GM12878 (cell line): ENCODE results near the gene CD70. TPM values are rescaled to one million over a fixed set of nuclear protein-coding genes. Genes with fewer than 3 reads are reported as not detected.
A peak's percentile ranks its signal among the peaks of the same experiment; 100 is the strongest.

Experiments
- ATF7 ChIP-seq: fragments of 450-650 bp; IDR thresholded peaks from 2 replicates; pipeline ENCODE4 v1.6.1; 2016; ENCODE audit warnings: low read depth, mild to moderate bottlenecking
- FOS ChIP-seq: IDR thresholded peaks from 3 replicates; pipeline ENCODE4 v1.6.1; 2011; ENCODE audit warnings: borderline replicate concordance; ENCODE audit not compliant: insufficient read length; ENCODE audit errors: extremely low read depth
- MEF2B ChIP-seq: fragments of 450-650 bp; IDR thresholded peaks from 2 replicates; pipeline ENCODE4 v1.6.1; 2018; ENCODE audit warnings: mild to moderate bottlenecking, moderate library complexity; ENCODE audit not compliant: partially characterized antibody, poor library complexity, severe bottlenecking
- MTA2 ChIP-seq: fragments of 450-650 bp; IDR thresholded peaks from 2 replicates; pipeline ENCODE4 v1.6.1; 2016; ENCODE audit warnings: low read depth, mild to moderate bottlenecking, moderate library complexity
- MXI1 ChIP-seq: fragments of 150-350 bp; IDR thresholded peaks from 2 replicates; pipeline ENCODE4 v1.6.1; 2011; ENCODE audit warnings: low read depth, mild to moderate bottlenecking, inconsistent platforms, low read length, improper control_type of control experiment
- NFIC ChIP-seq: IDR thresholded peaks from 2 replicates; pipeline ENCODE4 v1.6.1; 2012; ENCODE audit warnings: low read depth, mild to moderate bottlenecking, inconsistent platforms, low read length, moderate library complexity
- PAX8 ChIP-seq: fragments of 450-650 bp; IDR thresholded peaks from 2 replicates; pipeline ENCODE4 v1.6.1; 2017; ENCODE audit warnings: mild to moderate bottlenecking, moderate library complexity
- POLR2AphosphoS5 ChIP-seq: IDR thresholded peaks from 2 replicates; pipeline ENCODE4 v1.6.1; 2011; ENCODE audit warnings: mild to moderate bottlenecking, low read length, inconsistent platforms
- RCOR1 ChIP-seq: conservative IDR thresholded peaks from 2 replicates; pipeline ENCODE4 v1.6.1; 2012; ENCODE audit warnings: low read depth, low read length, improper control_type of control experiment
- polyA plus RNA-seq, 11 experiments: library from polyadenylated mRNA; depleted of rRNA in 4 of 11; unstranded in 6 of 11; stranded (reverse) in 5 of 11; fragments of >200 nt; fragmentation: Nextera tagmentation in 4 of 11; fragmentation: Illumina TruSeq in 1 of 11; extraction: Ambion mirVana in 4 of 11; extraction: Trizol in 1 of 11; gene quantifications; 1 replicate in 1 of 11; 2 replicates in 10 of 11; pipeline versions ENCODE4 v1.2.1 to v1.2.3, GENCODE V29; 2011 to 2016; ENCODE audit warnings: inconsistent platforms in 2 of 11, missing spikeins in 2 of 11, low read depth in 1 of 11
- total RNA-seq, 4 experiments: library from RNA; depleted of rRNA in 3 of 4; stranded (reverse); fragments of >200 nt in 3 of 4; fragmentation: Illumina TruSeq in 1 of 4; extraction: Trizol in 1 of 4; gene quantifications; 2 replicates each; pipeline versions ENCODE4 v1.2.1 to v1.2.3, GENCODE V29; 2013 to 2021
- TF ChIP-seq, protein P1 (sequence below): fragments of 450-650 bp; IDR thresholded peaks from 2 replicates; pipeline ENCODE4 v1.6.1; 2018; ENCODE audit warnings: borderline replicate concordance, mild to moderate bottlenecking; ENCODE audit not compliant: partially characterized antibody
- TF ChIP-seq, protein P2 (sequence below), 3 experiments: IDR thresholded peaks in 2 of 3; conservative IDR thresholded peaks in 1 of 3; 2 replicates each; pipeline ENCODE4 v1.5.1; 2011; ENCODE audit warnings: low read depth in 3 of 3, low read length in 3 of 3, mild to moderate bottlenecking in 3 of 3, control low read depth in 2 of 3, moderate library complexity in 2 of 3, inconsistent platforms in 1 of 3, mixed read lengths in 1 of 3; ENCODE audit not compliant: control insufficient read depth in 2 of 3, insufficient read depth in 1 of 3; ENCODE audit errors: extremely low read depth in 1 of 3
- TF ChIP-seq, protein P3 (sequence below): fragments of 450-650 bp; IDR thresholded peaks from 2 replicates; pipeline ENCODE4 v1.6.1; 2017; ENCODE audit warnings: mild to moderate bottlenecking, moderate library complexity
- TF ChIP-seq, protein P4 (sequence below): fragments of 450-650 bp; IDR thresholded peaks from 2 replicates; pipeline ENCODE4 v1.6.1; 2016; ENCODE audit warnings: mild to moderate bottlenecking

The CD70 gene
- total and polyA plus RNA-seq, 10 of the 15 experiments (the other 5 are each of a cell fraction or from before 2014, with no cell fraction given), result 16.4 to 441 (median 265) TPM

DNA sequence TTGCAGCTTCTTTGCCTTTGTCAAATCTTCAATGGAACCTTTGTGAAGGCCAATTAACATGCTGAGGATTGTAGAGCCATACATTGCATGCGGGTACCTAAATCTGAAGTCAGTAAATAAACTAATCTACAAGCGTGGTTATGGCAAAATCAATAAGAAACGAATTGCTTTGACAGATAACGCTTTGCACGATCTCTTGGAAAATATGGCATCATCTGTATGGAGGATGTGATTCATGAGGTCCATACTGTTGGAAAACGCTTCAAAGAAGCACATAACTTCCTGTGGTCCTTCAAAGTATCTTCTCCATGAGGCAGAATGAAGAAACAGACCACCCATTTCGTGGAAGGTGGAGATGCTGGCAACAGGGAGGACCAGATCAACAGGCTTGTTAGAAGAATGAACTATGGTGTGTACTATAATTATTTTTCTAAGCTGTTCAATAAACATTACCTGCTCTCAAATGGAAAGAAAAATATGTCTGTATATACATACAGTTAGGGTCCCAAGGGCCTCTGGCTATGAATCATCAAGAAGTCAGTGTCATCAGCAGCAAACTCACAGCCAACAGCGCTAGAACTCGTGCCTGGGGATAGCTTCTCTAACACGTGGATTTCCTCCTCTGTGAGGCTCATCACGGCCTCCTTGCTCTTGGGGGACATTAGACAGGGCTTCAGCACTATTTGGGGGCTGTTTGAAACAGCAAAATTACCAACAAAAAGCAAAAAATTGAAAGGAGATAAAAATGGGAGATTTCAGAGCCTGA is 2.9 kb upstream of the CD70 start (continued):
- TF ChIP-seq, protein P1, sequence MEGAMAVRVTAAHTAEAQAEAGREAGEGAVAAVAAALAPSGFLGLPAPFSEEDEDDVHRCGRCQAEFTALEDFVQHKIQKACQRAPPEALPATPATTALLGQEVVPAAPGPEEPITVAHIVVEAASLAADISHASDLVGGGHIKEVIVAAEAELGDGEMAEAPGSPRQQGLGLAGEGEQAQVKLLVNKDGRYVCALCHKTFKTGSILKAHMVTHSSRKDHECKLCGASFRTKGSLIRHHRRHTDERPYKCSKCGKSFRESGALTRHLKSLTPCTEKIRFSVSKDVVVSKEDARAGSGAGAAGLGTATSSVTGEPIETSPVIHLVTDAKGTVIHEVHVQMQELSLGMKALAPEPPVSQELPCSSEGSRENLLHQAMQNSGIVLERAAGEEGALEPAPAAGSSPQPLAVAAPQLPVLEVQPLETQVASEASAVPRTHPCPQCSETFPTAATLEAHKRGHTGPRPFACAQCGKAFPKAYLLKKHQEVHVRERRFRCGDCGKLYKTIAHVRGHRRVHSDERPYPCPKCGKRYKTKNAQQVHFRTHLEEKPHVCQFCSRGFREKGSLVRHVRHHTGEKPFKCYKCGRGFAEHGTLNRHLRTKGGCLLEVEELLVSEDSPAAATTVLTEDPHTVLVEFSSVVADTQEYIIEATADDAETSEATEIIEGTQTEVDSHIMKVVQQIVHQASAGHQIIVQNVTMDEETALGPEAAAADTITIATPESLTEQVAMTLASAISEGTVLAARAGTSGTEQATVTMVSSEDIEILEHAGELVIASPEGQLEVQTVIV, result no peak
- no peak for TF ChIP-seq FOS
- no peak for TF ChIP-seq PAX8
- TF ChIP-seq, protein P2, sequence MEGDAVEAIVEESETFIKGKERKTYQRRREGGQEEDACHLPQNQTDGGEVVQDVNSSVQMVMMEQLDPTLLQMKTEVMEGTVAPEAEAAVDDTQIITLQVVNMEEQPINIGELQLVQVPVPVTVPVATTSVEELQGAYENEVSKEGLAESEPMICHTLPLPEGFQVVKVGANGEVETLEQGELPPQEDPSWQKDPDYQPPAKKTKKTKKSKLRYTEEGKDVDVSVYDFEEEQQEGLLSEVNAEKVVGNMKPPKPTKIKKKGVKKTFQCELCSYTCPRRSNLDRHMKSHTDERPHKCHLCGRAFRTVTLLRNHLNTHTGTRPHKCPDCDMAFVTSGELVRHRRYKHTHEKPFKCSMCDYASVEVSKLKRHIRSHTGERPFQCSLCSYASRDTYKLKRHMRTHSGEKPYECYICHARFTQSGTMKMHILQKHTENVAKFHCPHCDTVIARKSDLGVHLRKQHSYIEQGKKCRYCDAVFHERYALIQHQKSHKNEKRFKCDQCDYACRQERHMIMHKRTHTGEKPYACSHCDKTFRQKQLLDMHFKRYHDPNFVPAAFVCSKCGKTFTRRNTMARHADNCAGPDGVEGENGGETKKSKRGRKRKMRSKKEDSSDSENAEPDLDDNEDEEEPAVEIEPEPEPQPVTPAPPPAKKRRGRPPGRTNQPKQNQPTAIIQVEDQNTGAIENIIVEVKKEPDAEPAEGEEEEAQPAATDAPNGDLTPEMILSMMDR (IDR thresholded peaks at IDR 0.05 in 2 of 3, conservative IDR thresholded peaks at IDR 0.05 in 1 of 3; ENCODE audit: control insufficient read depth in 2 of 3, extremely low read depth in 1 of 3, insufficient read depth in 1 of 3, low read depth in 3 of 3, low read length in 3 of 3), result no peak
- TF ChIP-seq, protein P3, sequence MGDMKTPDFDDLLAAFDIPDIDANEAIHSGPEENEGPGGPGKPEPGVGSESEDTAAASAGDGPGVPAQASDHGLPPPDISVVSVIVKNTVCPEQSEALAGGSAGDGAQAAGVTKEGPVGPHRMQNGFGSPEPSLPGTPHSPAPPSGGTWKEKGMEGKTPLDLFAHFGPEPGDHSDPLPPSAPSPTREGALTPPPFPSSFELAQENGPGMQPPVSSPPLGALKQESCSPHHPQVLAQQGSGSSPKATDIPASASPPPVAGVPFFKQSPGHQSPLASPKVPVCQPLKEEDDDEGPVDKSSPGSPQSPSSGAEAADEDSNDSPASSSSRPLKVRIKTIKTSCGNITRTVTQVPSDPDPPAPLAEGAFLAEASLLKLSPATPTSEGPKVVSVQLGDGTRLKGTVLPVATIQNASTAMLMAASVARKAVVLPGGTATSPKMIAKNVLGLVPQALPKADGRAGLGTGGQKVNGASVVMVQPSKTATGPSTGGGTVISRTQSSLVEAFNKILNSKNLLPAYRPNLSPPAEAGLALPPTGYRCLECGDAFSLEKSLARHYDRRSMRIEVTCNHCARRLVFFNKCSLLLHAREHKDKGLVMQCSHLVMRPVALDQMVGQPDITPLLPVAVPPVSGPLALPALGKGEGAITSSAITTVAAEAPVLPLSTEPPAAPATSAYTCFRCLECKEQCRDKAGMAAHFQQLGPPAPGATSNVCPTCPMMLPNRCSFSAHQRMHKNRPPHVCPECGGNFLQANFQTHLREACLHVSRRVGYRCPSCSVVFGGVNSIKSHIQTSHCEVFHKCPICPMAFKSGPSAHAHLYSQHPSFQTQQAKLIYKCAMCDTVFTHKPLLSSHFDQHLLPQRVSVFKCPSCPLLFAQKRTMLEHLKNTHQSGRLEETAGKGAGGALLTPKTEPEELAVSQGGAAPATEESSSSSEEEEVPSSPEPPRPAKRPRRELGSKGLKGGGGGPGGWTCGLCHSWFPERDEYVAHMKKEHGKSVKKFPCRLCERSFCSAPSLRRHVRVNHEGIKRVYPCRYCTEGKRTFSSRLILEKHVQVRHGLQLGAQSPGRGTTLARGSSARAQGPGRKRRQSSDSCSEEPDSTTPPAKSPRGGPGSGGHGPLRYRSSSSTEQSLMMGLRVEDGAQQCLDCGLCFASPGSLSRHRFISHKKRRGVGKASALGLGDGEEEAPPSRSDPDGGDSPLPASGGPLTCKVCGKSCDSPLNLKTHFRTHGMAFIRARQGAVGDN, result peak; percentile 96
- 0 out of 2 replicates have a peak, but pooled peaks have one; percentile 21 for TF ChIP-seq ATF7
- TF ChIP-seq RCOR1, result no peak
- TF ChIP-seq, protein P4, sequence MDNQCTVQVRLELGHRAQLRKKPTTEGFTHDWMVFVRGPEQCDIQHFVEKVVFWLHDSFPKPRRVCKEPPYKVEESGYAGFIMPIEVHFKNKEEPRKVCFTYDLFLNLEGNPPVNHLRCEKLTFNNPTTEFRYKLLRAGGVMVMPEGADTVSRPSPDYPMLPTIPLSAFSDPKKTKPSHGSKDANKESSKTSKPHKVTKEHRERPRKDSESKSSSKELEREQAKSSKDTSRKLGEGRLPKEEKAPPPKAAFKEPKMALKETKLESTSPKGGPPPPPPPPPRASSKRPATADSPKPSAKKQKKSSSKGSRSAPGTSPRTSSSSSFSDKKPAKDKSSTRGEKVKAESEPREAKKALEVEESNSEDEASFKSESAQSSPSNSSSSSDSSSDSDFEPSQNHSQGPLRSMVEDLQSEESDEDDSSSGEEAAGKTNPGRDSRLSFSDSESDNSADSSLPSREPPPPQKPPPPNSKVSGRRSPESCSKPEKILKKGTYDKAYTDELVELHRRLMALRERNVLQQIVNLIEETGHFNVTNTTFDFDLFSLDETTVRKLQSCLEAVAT, result peak; percentile 83
- TF ChIP-seq MTA2, result no peak
- no peak for TF ChIP-seq NFIC
- TF ChIP-seq POLR2AphosphoS5, result 0 out of 2 replicates have a peak, but pooled peaks have one; percentile 19
- TF ChIP-seq MEF2B, result peak; percentile 14
- TF ChIP-seq MXI1, result 0 out of 2 replicates have a peak, but pooled peaks have one; percentile 20
